PC-3 (cell line): ENCODE data around the gene MMP10.

Experiments used
- EZH2 ChIP-seq: fragments of 300-600 bp; sonication (generic); IDR thresholded peaks from one replicate; pipeline ENCODE4 v1.6.1; 2017; ENCODE audit warnings: antibody characterized with exemption, mild to moderate bottlenecking, low read length; ENCODE audit not compliant: unreplicated experiment
- EZH2phosphoT487 ChIP-seq: fragments of 300-600 bp; sonication (generic); IDR thresholded peaks from 2 replicates; pipeline ENCODE4 v1.6.1; 2018; ENCODE audit warnings: mild to moderate bottlenecking, antibody characterized with exemption, low read length, borderline replicate concordance
- TF ChIP-seq, protein P1 (sequence below): fragments of 300-600 bp; sonication (generic); conservative IDR thresholded peaks from 2 replicates; pipeline ENCODE4 v1.5.1; 2017; ENCODE audit warnings: antibody characterized with exemption, low read depth, mild to moderate bottlenecking, low read length

DNA sequence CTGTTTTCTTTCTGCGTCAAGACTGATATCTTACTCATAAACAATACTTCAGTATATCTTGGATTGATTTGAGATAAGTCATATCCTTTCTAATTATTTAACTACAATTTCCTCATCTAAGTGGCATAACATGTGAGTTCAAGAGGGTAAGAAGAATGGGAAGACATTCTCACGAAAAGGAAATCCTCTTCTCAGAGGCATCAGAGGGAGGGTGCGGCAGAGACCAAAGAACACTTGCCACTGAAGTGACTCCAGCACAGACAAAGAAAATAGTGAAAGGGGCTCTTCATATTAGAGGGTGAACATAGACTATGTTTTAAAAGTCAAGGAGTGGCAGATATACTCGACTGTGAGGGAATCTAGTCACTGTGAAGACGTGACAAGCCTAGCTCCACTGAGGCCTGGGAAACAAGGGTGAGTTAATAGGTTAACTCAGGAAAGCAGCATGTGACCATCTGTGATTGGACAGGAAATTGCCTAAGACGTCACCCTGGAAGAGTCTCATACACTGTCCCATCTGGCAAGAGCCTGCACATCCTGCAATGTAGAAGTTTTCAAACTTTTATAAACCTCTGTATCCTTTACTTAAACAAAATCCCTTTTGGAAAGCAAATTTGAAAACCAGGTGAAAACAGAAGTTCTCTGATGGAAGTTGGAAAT is 19.4 kb upstream of the MMP10 start:
- TF ChIP-seq, protein P1, sequence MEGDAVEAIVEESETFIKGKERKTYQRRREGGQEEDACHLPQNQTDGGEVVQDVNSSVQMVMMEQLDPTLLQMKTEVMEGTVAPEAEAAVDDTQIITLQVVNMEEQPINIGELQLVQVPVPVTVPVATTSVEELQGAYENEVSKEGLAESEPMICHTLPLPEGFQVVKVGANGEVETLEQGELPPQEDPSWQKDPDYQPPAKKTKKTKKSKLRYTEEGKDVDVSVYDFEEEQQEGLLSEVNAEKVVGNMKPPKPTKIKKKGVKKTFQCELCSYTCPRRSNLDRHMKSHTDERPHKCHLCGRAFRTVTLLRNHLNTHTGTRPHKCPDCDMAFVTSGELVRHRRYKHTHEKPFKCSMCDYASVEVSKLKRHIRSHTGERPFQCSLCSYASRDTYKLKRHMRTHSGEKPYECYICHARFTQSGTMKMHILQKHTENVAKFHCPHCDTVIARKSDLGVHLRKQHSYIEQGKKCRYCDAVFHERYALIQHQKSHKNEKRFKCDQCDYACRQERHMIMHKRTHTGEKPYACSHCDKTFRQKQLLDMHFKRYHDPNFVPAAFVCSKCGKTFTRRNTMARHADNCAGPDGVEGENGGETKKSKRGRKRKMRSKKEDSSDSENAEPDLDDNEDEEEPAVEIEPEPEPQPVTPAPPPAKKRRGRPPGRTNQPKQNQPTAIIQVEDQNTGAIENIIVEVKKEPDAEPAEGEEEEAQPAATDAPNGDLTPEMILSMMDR, result no peak
- TF ChIP-seq EZH2 (no peak), EZH2phosphoT487 (no peak)
